GM19099 (cell line): ENCODE results near the gene EXOC2.

Experiments
- POLR2A ChIP-seq: IDR thresholded peaks from 3 replicates; pipeline ENCODE4 v1.6.1; 2011; ENCODE audit warnings: low read depth; ENCODE audit not compliant: insufficient read length; ENCODE audit errors: extremely low read depth

Gene EXOC2

GRCh38 chr6:715709-716491, 23.0 kb upstream of the EXOC2 start:
- no peak for TF ChIP-seq POLR2A

- no peak for TF ChIP-seq POLR2A
These were observed 21.2 kb upstream of the EXOC2 start for GRCh38 chr6:714100-714499.

- TF ChIP-seq POLR2A = no peak
These were observed 20.4 kb upstream of the EXOC2 start for GRCh38 chr6:713351-713750.

GRCh38 chr6:712805-713204, 19.9 kb upstream of the EXOC2 start:
- TF ChIP-seq POLR2A = no peak

GRCh38 chr6:711925-712324, 19.0 kb upstream of the EXOC2 start:
- no peak for TF ChIP-seq POLR2A

GRCh38 chr6:710601-711571, 17.9 kb upstream of the EXOC2 start:
- peak; percentile 54 for TF ChIP-seq POLR2A

GRCh38 chr6:709471-710056, 16.6 kb upstream of the EXOC2 start:
- no peak for TF ChIP-seq POLR2A

- TF ChIP-seq POLR2A = no peak
These were observed 15.3 kb upstream of the EXOC2 start for GRCh38 chr6:708237-708598.

- TF ChIP-seq POLR2A = no peak
These were observed 14.8 kb upstream of the EXOC2 start for GRCh38 chr6:707576-708236.

- no peak for TF ChIP-seq POLR2A
These were observed 14.0 kb upstream of the EXOC2 start for GRCh38 chr6:706819-707381.

- no peak for TF ChIP-seq POLR2A
These were observed 13.2 kb upstream of the EXOC2 start for GRCh38 chr6:706146-706545.

- TF ChIP-seq POLR2A = no peak
These were observed 12.1 kb upstream of the EXOC2 start for GRCh38 chr6:705047-705446.

- TF ChIP-seq POLR2A = no peak
These were observed 11.1 kb upstream of the EXOC2 start for GRCh38 chr6:704046-704445.

- TF ChIP-seq POLR2A = no peak
These were observed 10.6 kb upstream of the EXOC2 start for GRCh38 chr6:703552-703951.
